Epithelial cell of esophagus (primary cell): ENCODE results near the gene MAP2.

Experiments
- DNase-seq: peaks from one replicate; pipeline ENCODE4 v3.0.0; 2010; ENCODE audit warnings: low read depth
- H3K4me3 ChIP-seq: 2 replicates; pipeline ENCODE4 v1.5.1; 2011; ENCODE audit warnings: mild to moderate bottlenecking, low read length, control low read depth
- TF ChIP-seq, protein P1 (sequence below): IDR thresholded peaks from 2 replicates; pipeline ENCODE4 v1.5.1; 2011; ENCODE audit warnings: low read depth, mild to moderate bottlenecking, low read length, control low read depth, inconsistent platforms; ENCODE audit not compliant: insufficient read depth; ENCODE audit errors: missing control alignments

Gene MAP2

DNA sequence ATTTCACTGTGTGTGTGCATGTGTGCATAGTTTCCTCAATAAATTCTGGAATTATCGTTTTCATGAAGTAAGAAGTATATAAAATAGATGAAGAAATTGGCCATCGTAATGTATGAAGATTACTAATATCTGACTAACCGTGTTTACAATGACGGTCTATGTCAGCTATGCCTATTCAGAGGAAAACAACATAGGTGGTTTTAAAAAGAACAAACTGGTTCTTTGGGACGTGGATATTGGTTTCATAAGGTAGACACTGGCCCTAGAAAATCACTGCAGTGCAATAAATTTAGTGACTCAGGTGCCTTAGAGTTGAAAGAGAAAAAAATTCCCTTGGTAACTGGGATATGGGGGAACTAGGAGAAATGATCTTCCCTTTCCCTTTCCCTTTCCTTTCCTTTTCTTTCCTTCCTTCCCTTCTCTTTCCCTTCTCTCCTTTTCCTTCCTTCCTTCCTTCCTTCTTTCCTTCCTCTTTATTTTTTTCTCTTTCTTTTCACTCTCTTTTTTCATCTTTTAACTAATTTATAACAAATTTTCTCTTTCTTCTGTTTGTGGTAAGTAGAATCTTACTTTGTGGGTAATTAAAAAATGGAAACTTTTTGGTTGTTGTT lies 36.4 kb downstream of the MAP2 start:
- peak; percentile 83 for DNase-seq
- TF ChIP-seq, protein P1, sequence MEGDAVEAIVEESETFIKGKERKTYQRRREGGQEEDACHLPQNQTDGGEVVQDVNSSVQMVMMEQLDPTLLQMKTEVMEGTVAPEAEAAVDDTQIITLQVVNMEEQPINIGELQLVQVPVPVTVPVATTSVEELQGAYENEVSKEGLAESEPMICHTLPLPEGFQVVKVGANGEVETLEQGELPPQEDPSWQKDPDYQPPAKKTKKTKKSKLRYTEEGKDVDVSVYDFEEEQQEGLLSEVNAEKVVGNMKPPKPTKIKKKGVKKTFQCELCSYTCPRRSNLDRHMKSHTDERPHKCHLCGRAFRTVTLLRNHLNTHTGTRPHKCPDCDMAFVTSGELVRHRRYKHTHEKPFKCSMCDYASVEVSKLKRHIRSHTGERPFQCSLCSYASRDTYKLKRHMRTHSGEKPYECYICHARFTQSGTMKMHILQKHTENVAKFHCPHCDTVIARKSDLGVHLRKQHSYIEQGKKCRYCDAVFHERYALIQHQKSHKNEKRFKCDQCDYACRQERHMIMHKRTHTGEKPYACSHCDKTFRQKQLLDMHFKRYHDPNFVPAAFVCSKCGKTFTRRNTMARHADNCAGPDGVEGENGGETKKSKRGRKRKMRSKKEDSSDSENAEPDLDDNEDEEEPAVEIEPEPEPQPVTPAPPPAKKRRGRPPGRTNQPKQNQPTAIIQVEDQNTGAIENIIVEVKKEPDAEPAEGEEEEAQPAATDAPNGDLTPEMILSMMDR, result no peak
- no peak overlapping the region for H3K4me3 ChIP-seq

DNA sequence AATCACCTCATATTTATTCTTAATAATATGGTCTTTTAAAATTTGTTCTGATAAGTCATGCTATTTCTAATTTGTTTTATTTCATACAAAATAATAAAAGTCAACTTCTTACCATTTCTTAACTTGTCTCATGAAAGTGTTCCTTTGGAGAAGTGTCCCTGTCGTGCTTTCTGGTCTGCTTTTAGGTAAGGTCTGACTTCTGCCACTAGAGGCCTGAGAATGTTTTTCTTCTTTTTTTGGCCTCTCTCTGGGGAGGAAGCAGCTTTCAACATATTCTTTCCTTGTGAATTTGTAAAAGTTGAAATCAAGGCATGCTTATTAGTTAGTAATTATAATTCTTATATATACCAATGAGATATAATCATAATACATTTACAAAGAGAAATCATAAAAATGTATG lies 39.4 kb downstream of the MAP2 start:
- TF ChIP-seq, protein P1, result peak; percentile 21
- no peak overlapping the region for H3K4me3 ChIP-seq
- DNase-seq, result no peak

GRCh38 chr2:209463835-209464234 lies 40.0 kb downstream of the MAP2 start:
- TF ChIP-seq, protein P1, result no peak
- DNase-seq, result peak; percentile 50
- no peak overlapping the region for H3K4me3 ChIP-seq

GRCh38 chr2:209468846-209469245 lies 45.0 kb downstream of the MAP2 start:
- no peak overlapping the region for H3K4me3 ChIP-seq
- DNase-seq, result no peak
- TF ChIP-seq, protein P1, result no peak

GRCh38 chr2:209469481-209469880 lies 45.6 kb downstream of the MAP2 start:
- TF ChIP-seq, protein P1, result no peak
- no peak for DNase-seq

GRCh38 chr2:209470466-209470865 lies 46.6 kb downstream of the MAP2 start:
- DNase-seq, result no peak
- no peak overlapping the region for H3K4me3 ChIP-seq
- TF ChIP-seq, protein P1, result no peak

More at GRCh38 chr2:209469481-209469880, 45.6 kb downstream of the MAP2 start:
- no peak overlapping the region for H3K4me3 ChIP-seq

GRCh38 chr2:209471037-209471436 lies 47.2 kb downstream of the MAP2 start:
- H3K4me3 ChIP-seq, result no peak overlapping the region
- peak; percentile 58 for DNase-seq
- TF ChIP-seq, protein P1, result no peak
